ENCODE data around the gene ANKDD1A.

GRCh38 chr15:64985366-64986033 lies 73.8 kb downstream of the ANKDD1A start:
- TF ChIP-seq, protein P1, sequence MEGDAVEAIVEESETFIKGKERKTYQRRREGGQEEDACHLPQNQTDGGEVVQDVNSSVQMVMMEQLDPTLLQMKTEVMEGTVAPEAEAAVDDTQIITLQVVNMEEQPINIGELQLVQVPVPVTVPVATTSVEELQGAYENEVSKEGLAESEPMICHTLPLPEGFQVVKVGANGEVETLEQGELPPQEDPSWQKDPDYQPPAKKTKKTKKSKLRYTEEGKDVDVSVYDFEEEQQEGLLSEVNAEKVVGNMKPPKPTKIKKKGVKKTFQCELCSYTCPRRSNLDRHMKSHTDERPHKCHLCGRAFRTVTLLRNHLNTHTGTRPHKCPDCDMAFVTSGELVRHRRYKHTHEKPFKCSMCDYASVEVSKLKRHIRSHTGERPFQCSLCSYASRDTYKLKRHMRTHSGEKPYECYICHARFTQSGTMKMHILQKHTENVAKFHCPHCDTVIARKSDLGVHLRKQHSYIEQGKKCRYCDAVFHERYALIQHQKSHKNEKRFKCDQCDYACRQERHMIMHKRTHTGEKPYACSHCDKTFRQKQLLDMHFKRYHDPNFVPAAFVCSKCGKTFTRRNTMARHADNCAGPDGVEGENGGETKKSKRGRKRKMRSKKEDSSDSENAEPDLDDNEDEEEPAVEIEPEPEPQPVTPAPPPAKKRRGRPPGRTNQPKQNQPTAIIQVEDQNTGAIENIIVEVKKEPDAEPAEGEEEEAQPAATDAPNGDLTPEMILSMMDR (IDR thresholded peaks at IDR 0.05): no peak
- no peak for TF ChIP-seq EP300 (IDR thresholded peaks at IDR 0.05)
